ENCODE data around the gene NEDD8.

GRCh38 chr14:24263848-24264247, 31.7 kb upstream of the NEDD8 start:
- TF ChIP-seq TOX (CRISPR knock-in tag; IDR thresholded peaks at IDR 0.05; ENCODE audit: borderline replicate concordance), result no peak
- no peak for TF ChIP-seq CSRNP3 (CRISPR knock-in tag; IDR thresholded peaks at IDR 0.05)
- no peak for TF ChIP-seq BACH2 (CRISPR knock-in tag; IDR thresholded peaks at IDR 0.05; ENCODE audit: borderline replicate concordance)
- TF ChIP-seq RARB (CRISPR knock-in tag; IDR thresholded peaks at IDR 0.05), result no peak
- TF ChIP-seq PATZ1 (CRISPR knock-in tag; IDR thresholded peaks at IDR 0.05; ENCODE audit: borderline replicate concordance), result no peak
- no peak for TF ChIP-seq SNAI2 (CRISPR knock-in tag; IDR thresholded peaks at IDR 0.05)
- TF ChIP-seq ESRRG (CRISPR knock-in tag; IDR thresholded peaks at IDR 0.05), result no peak
